OCI-LY7 (cell line): ENCODE data around the gene PRSS38. TPM values are rescaled to one million over a fixed set of nuclear protein-coding genes. Genes with fewer than 3 reads are reported as not detected.

Experiments
- BruUV-seq: library from RNA; stranded (reverse); fragments of 400-500 nt; replicated peaks from 2 replicates; lab custom pipeline; 2021; lab: Mats Ljungman, UMichigan
- CTCF ChIA-PET: fragments of 300-600 bp; sonication (Branson Sonifier 250); formaldehyde crosslinking; loops from one replicate; lab custom pipeline; 2022; ENCODE audit warnings: antibody characterized with exemption; ENCODE audit not compliant: unreplicated experiment; lab: Charles Lee
- POLR2A ChIA-PET: fragments of 300-600 bp; sonication (Branson Sonifier 250); formaldehyde crosslinking; loops from one replicate; lab custom pipeline; 2022; ENCODE audit warnings: antibody characterized with exemption; lab: Charles Lee
- DNase-seq: peaks from one replicate; pipeline ENCODE4 v3.0.0-alpha.2; 2015; ENCODE audit warnings: low spot score
- H2AFZ ChIP-seq: fragments of 200-600 bp; sonication (generic), shearing (Covaris generic); 2 replicates; pipeline ENCODE4 v1.6.1; 2014; ENCODE audit warnings: mild to moderate bottlenecking, antibody characterized with exemption, low read length, moderate library complexity
- H3K27ac ChIP-seq: fragments of 200-600 bp; sonication (generic); 2 replicates; pipeline ENCODE4 v1.5.1; 2014; ENCODE audit warnings: mixed run types, low read depth, mild to moderate bottlenecking, moderate library complexity, low read length, inconsistent platforms; ENCODE audit not compliant: poor library complexity, severe bottlenecking
- H3K36me3 ChIP-seq: fragments of 200-600 bp; sonication (generic); 2 replicates; pipeline ENCODE4 v1.6.1; 2014; ENCODE audit warnings: mild to moderate bottlenecking, antibody characterized with exemption, low read length, moderate library complexity, mixed read lengths; ENCODE audit not compliant: insufficient read depth
- H3K4me1 ChIP-seq: fragments of 200-600 bp; sonication (generic); 2 replicates; pipeline ENCODE4 v1.5.1; 2014; ENCODE audit warnings: mild to moderate bottlenecking, low read length; ENCODE audit not compliant: insufficient read depth, poor library complexity, severe bottlenecking
- H3K4me2 ChIP-seq: fragments of 200-600 bp; sonication (generic); 2 replicates; pipeline ENCODE4 v1.6.1; 2014; ENCODE audit warnings: mild to moderate bottlenecking, low read length
- H3K4me3 ChIP-seq: fragments of 200-600 bp; sonication (generic); 2 replicates; pipeline ENCODE4 v1.5.1; 2014; ENCODE audit warnings: mild to moderate bottlenecking, low read depth, low read length; ENCODE audit not compliant: poor library complexity, severe bottlenecking
- H3K79me2 ChIP-seq: fragments of 200-600 bp; sonication (generic); 2 replicates; pipeline ENCODE4 v1.6.1; 2016; ENCODE audit warnings: low read depth, mild to moderate bottlenecking, low read length, moderate library complexity, mixed read lengths; ENCODE audit not compliant: insufficient read depth
- H3K9me2 ChIP-seq: fragments of 200-600 bp; sonication (generic); 2 replicates; pipeline ENCODE4 v1.6.1; 2016; ENCODE audit warnings: mild to moderate bottlenecking, low read length, mixed read lengths; ENCODE audit not compliant: insufficient read depth
- H3K9me3 ChIP-seq: fragments of 200-600 bp; sonication (generic); 2 replicates; pipeline ENCODE4 v1.6.1; 2014; ENCODE audit warnings: mild to moderate bottlenecking, mixed run types, low read length, mixed read lengths
- H4K20me1 ChIP-seq: fragments of 200-600 bp; sonication (generic); 2 replicates; pipeline ENCODE4 v1.6.1; 2014; ENCODE audit warnings: mild to moderate bottlenecking, antibody characterized with exemption, low read length, moderate library complexity, mixed read lengths; ENCODE audit not compliant: insufficient read depth
- EZH2phosphoT487 ChIP-seq: fragments of 200-600 bp; sonication (generic); IDR thresholded peaks from 2 replicates; pipeline ENCODE4 v1.6.1; 2018; ENCODE audit warnings: low read depth, borderline replicate concordance, mild to moderate bottlenecking, mixed run types, antibody characterized with exemption, low read length, moderate library complexity, mixed read lengths
- intact Hi-C: fragments of 100-400 bp; cut with micrococcal nuclease; formaldehyde crosslinking; loops from one replicate; pipeline ENCODE4 v1.10.0; 2022; ENCODE audit not compliant: unreplicated experiment
- total RNA-seq, 2 experiments: library from RNA; depleted of rRNA in 1 of 2; stranded (reverse); fragments of >200 nt in 1 of 2; shearing (Covaris generic) in 1 of 2; gene quantifications; 2 replicates each; pipeline ENCODE4 v1.2.3, GENCODE V29; 2014 to 2022
- TF ChIP-seq, protein P1 (sequence below): fragments of 200-600 bp; sonication (generic); conservative IDR thresholded peaks from 2 replicates; pipeline ENCODE4 v1.5.1; 2014; ENCODE audit warnings: mild to moderate bottlenecking, antibody characterized with exemption, low read length, moderate library complexity, mixed read lengths

Gene PRSS38
- total RNA-seq, 2 experiments from 2014 or later = not detected

DNA sequence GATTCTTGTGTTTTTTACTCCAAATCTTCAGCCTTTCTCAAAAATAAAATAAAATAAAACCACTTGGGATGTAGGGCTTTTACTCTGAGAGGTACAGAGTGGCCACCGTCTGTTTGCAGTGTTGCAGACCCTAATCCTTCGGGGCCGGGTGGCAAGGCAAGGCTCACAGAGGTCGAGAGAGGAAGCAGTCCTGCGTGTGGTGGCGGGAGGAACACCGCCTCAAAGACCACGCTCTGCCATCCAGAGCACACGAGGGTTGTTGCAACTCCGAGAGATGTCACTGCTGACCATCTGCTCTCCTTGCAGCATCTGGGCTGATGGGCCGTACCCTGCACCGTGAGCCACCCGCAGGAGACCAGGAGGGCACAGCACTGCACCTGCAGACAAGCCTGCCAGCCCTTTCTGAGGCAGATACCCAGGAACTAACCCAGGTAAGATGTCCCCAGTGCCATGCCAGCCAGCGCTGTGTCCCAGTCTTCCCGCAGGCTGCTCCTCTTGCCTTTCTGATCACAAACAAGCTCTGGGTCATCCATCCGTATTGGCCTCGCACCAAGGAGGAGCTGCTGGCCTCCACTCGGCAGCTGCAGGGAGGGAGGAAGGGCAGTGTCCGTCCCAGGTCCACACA, 48.7 kb upstream of the PRSS38 start:
- Histone ChIP-seq H3K4me3 (no peak overlapping the region), H3K9me2 (no peaks in the 10 kb centered on the region), H3K4me2 (no peak overlapping the region), H4K20me1 (no peaks in the 10 kb centered on the region), H3K4me1 (peaks cover 4% of the 10 kb centered on the region), H3K9me3 (no peaks in the 10 kb centered on the region), H3K79me2 (no peaks in the 10 kb centered on the region), H3K36me3 (peaks cover 44% of the 10 kb centered on the region), H3K27ac (no peak overlapping the region), H2AFZ (no peak overlapping the region)
- ChIA-PET POLR2A (no interaction called here), CTCF (no interaction called here)
- no TSS peak for BruUV-seq
- DNase-seq = no peak
- no peak for TF ChIP-seq EZH2phosphoT487
- intact Hi-C loops = no loop called here

DNA sequence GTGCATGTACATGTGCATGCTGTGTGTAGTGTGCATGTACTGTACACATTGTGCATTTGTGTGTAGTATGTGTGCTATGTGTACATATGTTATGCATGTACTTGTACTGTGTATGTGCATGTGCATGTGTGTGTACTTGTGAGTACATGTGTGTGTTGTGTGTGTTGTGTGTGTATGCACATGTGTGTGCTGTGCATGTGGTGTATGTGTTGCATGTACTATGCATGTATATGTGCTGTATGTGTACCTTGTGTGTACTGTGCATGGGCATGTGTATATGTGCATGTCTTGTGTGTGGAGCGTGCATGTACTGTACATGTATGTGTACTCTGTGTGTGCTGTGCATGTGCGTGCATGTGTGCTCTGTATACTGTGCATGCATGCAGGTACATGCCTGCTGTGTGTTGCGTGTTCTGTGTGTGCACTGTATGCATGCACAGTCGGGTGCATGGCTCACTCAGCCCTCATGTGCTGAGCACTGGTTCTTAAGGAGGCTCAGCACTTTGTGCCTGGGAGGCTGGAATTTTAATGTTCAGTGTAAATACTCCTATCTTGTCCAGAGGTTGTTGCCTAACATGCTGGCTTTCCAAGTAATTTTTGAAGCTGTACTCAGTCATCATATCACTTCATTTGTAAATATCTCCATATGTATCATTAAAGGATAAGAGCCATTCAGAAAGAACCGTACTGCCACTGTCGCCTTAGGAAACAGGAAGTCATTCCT, 47.9 kb upstream of the PRSS38 start:
- Histone ChIP-seq H3K4me3 (no peak overlapping the region), H3K4me1 (peaks cover 2% of the 10 kb centered on the region), H3K9me3 (no peaks in the 10 kb centered on the region), H2AFZ (no peak overlapping the region), H3K36me3 (peaks cover 38% of the 10 kb centered on the region), H3K4me2 (no peak overlapping the region), H3K9me2 (no peaks in the 10 kb centered on the region), H4K20me1 (no peaks in the 10 kb centered on the region), H3K27ac (no peak overlapping the region), H3K79me2 (no peaks in the 10 kb centered on the region)
- TF ChIP-seq, protein P1, sequence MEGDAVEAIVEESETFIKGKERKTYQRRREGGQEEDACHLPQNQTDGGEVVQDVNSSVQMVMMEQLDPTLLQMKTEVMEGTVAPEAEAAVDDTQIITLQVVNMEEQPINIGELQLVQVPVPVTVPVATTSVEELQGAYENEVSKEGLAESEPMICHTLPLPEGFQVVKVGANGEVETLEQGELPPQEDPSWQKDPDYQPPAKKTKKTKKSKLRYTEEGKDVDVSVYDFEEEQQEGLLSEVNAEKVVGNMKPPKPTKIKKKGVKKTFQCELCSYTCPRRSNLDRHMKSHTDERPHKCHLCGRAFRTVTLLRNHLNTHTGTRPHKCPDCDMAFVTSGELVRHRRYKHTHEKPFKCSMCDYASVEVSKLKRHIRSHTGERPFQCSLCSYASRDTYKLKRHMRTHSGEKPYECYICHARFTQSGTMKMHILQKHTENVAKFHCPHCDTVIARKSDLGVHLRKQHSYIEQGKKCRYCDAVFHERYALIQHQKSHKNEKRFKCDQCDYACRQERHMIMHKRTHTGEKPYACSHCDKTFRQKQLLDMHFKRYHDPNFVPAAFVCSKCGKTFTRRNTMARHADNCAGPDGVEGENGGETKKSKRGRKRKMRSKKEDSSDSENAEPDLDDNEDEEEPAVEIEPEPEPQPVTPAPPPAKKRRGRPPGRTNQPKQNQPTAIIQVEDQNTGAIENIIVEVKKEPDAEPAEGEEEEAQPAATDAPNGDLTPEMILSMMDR = no peak
- no peak for TF ChIP-seq EZH2phosphoT487
- DNase-seq = no peak
- no TSS peak for BruUV-seq
- intact Hi-C loops = no loop called here
- POLR2A ChIA-PET = no interaction called here
- CTCF ChIA-PET = no interaction called here

GRCh38 chr1:227768125-227768439, 47.4 kb upstream of the PRSS38 start:
- POLR2A ChIA-PET = interaction anchor here (0.6 kb wide), 2 partner anchors 10 to 235 kb away, joined by 3 read pairs; no protein-coding TSS in a partner anchor
- CTCF ChIA-PET = no interaction called here
- Histone ChIP-seq H3K9me2 (no peaks in the 10 kb centered on the region), H3K36me3 (peaks cover 33% of the 10 kb centered on the region), H3K9me3 (no peaks in the 10 kb centered on the region), H4K20me1 (no peaks in the 10 kb centered on the region), H3K27ac (no peak overlapping the region), H3K4me3 (no peak overlapping the region), H3K4me1 (no peaks in the 10 kb centered on the region), H3K4me2 (no peak overlapping the region), H2AFZ (no peak overlapping the region), H3K79me2 (no peaks in the 10 kb centered on the region)
- no peak for TF ChIP-seq EZH2phosphoT487
- TF ChIP-seq, protein P1 = no peak
- intact Hi-C loops = no loop called here
- DNase-seq = no peak
- BruUV-seq = no TSS peak
